OCI-LY1 (cell line): ENCODE results near the gene HPCAL1.

Source experiments
- H2AFZ ChIP-seq: fragments of 200-600 bp; sonication (generic), shearing (Covaris generic); 2 replicates; pipeline ENCODE4 v1.6.0; 2014; ENCODE audit warnings: antibody characterized with exemption, mild to moderate bottlenecking, low read length
- H3F3A ChIP-seq: fragments of 200-600 bp; sonication (generic), shearing (Covaris generic); 2 replicates; pipeline ENCODE4 v1.6.0; 2014; ENCODE audit warnings: mild to moderate bottlenecking, antibody characterized with exemption, low read length, moderate library complexity; ENCODE audit not compliant: insufficient read depth
- H3K27ac ChIP-seq: fragments of 200-600 bp; sonication (generic); 2 replicates; pipeline ENCODE4 v1.5.1; 2014; ENCODE audit warnings: low read length, mixed run types, mild to moderate bottlenecking, low read depth; ENCODE audit not compliant: poor library complexity, severe bottlenecking
- H3K27me3 ChIP-seq: fragments of 200-600 bp; sonication (generic); 2 replicates; pipeline ENCODE4 v1.6.0; 2014; ENCODE audit warnings: antibody characterized with exemption, mild to moderate bottlenecking, low read length, moderate library complexity; ENCODE audit not compliant: insufficient read depth
- H3K36me3 ChIP-seq: fragments of 200-600 bp; sonication (generic); 2 replicates; pipeline ENCODE4 v1.6.1; 2014; ENCODE audit warnings: mild to moderate bottlenecking, antibody characterized with exemption, low read length, moderate library complexity, mixed read lengths; ENCODE audit not compliant: insufficient read depth
- H3K4me1 ChIP-seq: fragments of 200-600 bp; sonication (generic); 2 replicates; pipeline ENCODE4 v1.5.1; 2014; ENCODE audit warnings: mild to moderate bottlenecking, low read length, moderate library complexity; ENCODE audit not compliant: insufficient read depth, severe bottlenecking
- H3K4me2 ChIP-seq: fragments of 200-600 bp; sonication (generic), shearing (Covaris generic); 2 replicates; pipeline ENCODE4 v1.6.1; 2014; ENCODE audit warnings: low read length
- H3K4me3 ChIP-seq: fragments of 200-600 bp; sonication (generic); 2 replicates; pipeline ENCODE4 v1.5.1; 2014; ENCODE audit warnings: low read length, low read depth, mild to moderate bottlenecking, mixed read lengths; ENCODE audit not compliant: poor library complexity, severe bottlenecking
- H3K79me2 ChIP-seq: fragments of 200-600 bp; shearing (Covaris generic); 2 replicates; pipeline ENCODE4 v1.6.1; 2016; ENCODE audit warnings: mixed run types, low read length, mixed read lengths; ENCODE audit not compliant: insufficient read depth
- H3K9ac ChIP-seq: fragments of 200-600 bp; sonication (generic), shearing (Covaris generic); 2 replicates; pipeline ENCODE4 v1.6.1; 2014; ENCODE audit warnings: mild to moderate bottlenecking, low read length, mixed read lengths
- H3K9me2 ChIP-seq: fragments of 200-600 bp; sonication (generic), shearing (Covaris generic); 2 replicates; pipeline ENCODE4 v1.6.1; 2014; ENCODE audit warnings: low read depth, mild to moderate bottlenecking, low read length, mixed read lengths
- H3K9me3 ChIP-seq: fragments of 200-600 bp; shearing (Covaris generic); 2 replicates; pipeline ENCODE4 v1.6.1; 2014; ENCODE audit warnings: low read length, mixed read lengths
- H4K20me1 ChIP-seq: fragments of 200-600 bp; sonication (generic), shearing (Covaris generic); 2 replicates; pipeline ENCODE4 v1.6.0; 2016; ENCODE audit warnings: mild to moderate bottlenecking, low read length; ENCODE audit not compliant: insufficient read depth
- EZH2 ChIP-seq: fragments of 200-600 bp; sonication (generic), shearing (Covaris generic); IDR thresholded peaks from 2 replicates; pipeline ENCODE4 v1.8.0; 2017; ENCODE audit warnings: borderline replicate concordance, mixed run types, mild to moderate bottlenecking, antibody characterized with exemption, low read length, moderate library complexity, mixed read lengths
- TF ChIP-seq, protein P1 (sequence below): fragments of 200-600 bp; sonication (generic), shearing (Covaris generic); IDR thresholded peaks from 2 replicates; pipeline ENCODE4 v1.5.1; 2017; ENCODE audit warnings: mild to moderate bottlenecking, antibody characterized with exemption, low read length, moderate library complexity, mixed read lengths

The HPCAL1 gene

DNA sequence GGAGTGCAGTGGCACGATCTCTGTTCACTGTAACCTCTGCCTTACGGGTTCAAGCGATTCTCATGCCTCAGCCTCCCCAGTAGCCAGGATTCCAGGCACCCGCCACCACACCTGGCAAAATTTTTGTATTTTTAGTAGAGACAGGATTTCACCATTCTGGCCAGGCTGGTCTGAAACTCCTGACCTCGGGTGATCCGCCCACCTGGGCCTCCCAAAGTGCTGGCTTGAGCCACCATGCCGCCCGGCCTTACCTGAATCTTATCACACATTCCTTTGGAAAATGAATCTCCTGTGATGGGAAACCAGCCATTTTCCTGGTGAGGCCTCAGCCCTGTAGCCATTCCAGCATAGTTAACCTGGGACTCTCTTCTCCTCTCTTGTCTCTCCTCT, 57.8 kb downstream of the HPCAL1 start:
- peaks cover 12% of the 10 kb centered on the region; the same call in 1 of the 2 replicates for H3K27me3 ChIP-seq
- H4K20me1 ChIP-seq, result no peaks in the 10 kb centered on the region
- no peak overlapping the region for H3K4me2 ChIP-seq
- H2AFZ ChIP-seq, result no peak overlapping the region
- H3K4me1 ChIP-seq, result no peaks in the 10 kb centered on the region
- no peak overlapping the region for H3K27ac ChIP-seq
- no peaks in the 10 kb centered on the region for H3K79me2 ChIP-seq
- no peak overlapping the region for H3K4me3 ChIP-seq
- no peaks in the 10 kb centered on the region for H3K9me2 ChIP-seq
- TF ChIP-seq, protein P1, sequence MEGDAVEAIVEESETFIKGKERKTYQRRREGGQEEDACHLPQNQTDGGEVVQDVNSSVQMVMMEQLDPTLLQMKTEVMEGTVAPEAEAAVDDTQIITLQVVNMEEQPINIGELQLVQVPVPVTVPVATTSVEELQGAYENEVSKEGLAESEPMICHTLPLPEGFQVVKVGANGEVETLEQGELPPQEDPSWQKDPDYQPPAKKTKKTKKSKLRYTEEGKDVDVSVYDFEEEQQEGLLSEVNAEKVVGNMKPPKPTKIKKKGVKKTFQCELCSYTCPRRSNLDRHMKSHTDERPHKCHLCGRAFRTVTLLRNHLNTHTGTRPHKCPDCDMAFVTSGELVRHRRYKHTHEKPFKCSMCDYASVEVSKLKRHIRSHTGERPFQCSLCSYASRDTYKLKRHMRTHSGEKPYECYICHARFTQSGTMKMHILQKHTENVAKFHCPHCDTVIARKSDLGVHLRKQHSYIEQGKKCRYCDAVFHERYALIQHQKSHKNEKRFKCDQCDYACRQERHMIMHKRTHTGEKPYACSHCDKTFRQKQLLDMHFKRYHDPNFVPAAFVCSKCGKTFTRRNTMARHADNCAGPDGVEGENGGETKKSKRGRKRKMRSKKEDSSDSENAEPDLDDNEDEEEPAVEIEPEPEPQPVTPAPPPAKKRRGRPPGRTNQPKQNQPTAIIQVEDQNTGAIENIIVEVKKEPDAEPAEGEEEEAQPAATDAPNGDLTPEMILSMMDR, result no peak
- no peak for TF ChIP-seq EZH2
- H3K9ac ChIP-seq, result no peak overlapping the region
- no peaks in the 10 kb centered on the region for H3K9me3 ChIP-seq
- H3K36me3 ChIP-seq, result no peaks in the 10 kb centered on the region
- no peaks in the 10 kb centered on the region for H3F3A ChIP-seq

- H3K27me3 ChIP-seq, result peaks cover 12% of the 10 kb centered on the region; the same call in 1 of the 2 replicates
- H3F3A ChIP-seq, result no peaks in the 10 kb centered on the region
- no peak overlapping the region for H3K27ac ChIP-seq
- no peak overlapping the region for H3K4me2 ChIP-seq
- H3K4me3 ChIP-seq, result no peak overlapping the region
- H3K79me2 ChIP-seq, result no peaks in the 10 kb centered on the region
- no peak overlapping the region for H3K9ac ChIP-seq
- no peaks in the 10 kb centered on the region for H4K20me1 ChIP-seq
- no peak overlapping the region for H2AFZ ChIP-seq
- no peaks in the 10 kb centered on the region for H3K9me2 ChIP-seq
- no peaks in the 10 kb centered on the region for H3K9me3 ChIP-seq
- TF ChIP-seq, protein P1, result no peak
- TF ChIP-seq EZH2, result no peak
- H3K36me3 ChIP-seq, result no peaks in the 10 kb centered on the region
- no peaks in the 10 kb centered on the region for H3K4me1 ChIP-seq
Observed at GRCh38 chr2:10360850-10361588, 58.3 kb downstream of the HPCAL1 start.

DNA sequence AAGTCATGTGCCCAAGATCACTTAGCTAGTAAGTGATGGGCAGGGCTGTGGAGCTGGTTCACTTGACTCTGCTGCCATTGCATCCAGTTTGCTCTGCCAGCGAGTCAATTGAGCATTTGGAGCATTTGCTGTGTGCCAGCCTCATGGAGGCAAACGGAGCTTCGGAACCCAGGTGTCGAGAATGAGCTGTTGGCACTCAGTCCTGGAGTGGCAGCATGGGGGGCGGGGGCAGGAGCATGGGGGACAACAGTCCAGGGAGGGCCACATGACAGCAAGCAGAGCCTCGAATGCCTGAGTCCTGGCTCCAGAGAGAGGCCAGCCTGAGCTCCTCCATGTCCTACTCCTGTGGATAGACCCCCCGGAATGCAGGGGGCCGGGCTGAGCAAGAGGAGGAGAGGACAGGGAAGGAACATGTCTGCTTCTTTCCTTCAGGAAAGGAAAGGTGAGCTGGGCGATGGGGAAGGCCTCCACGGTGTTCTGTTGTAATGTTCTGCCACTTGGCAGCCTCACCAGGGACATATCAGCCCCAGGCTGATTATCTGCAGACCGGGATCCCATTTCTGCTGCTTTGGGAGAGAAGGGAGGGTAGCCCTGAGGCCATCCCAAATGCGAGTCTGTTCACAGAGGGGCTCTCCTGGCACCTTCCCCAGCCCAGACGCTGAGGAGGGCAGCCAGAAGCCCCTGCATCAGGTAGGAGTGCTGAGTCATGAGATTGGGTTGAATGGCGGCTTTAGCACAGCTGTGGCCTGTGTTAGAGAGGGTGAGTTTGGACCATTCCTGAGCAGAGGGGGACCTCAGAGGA, 59.6 kb downstream of the HPCAL1 start:
- Histone ChIP-seq H4K20me1 (no peaks in the 10 kb centered on the region), H2AFZ (no peak overlapping the region), H3F3A (no peaks in the 10 kb centered on the region), H3K9ac (no peak overlapping the region), H3K36me3 (no peaks in the 10 kb centered on the region), H3K79me2 (no peaks in the 10 kb centered on the region), H3K9me3 (no peaks in the 10 kb centered on the region), H3K9me2 (no peaks in the 10 kb centered on the region), H3K27me3 (peaks cover 12% of the 10 kb centered on the region; the same call in 1 of the 2 replicates), H3K27ac (no peak overlapping the region), H3K4me1 (no peaks in the 10 kb centered on the region), H3K4me3 (no peak overlapping the region), H3K4me2 (no peak overlapping the region)
- TF ChIP-seq, protein P1, result no peak
- no peak for TF ChIP-seq EZH2
